ENCODE results near the gene AFDN. TPM values are rescaled to one million over a fixed set of nuclear protein-coding genes. Genes with fewer than 3 reads are reported as not detected.

AFDN gene
- total RNA-seq, 4 donors from 2014 or later: 148 to 371 (median 204) TPM

DNA sequence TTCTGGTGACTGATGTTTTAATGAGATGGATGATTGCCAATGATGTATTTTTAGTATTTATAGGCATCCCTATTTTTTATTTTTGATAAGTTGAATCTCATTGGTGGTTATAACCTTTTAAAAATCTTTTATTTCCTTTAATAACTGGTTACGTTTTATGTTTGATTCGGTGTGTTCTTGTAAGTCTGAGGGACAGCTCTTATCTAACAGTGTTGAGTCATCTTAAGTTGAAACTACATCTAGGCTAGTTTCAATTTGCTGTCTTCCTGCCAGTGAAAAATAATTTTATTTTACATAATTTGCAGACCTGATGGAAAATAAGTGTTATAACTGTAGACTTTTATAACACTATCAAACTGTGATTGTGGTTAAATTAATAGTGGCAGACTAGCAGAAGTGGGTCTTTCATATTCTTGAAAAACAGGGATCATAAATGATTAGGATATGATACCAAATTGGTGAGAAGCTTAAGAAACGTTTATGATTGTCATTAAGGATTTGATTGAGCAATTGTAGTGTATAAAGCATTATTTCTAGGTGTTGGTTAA is 4.6 kb downstream of the AFDN start:
- in situ Hi-C loops (cut with MboI; ENCODE audit: low pct_ligation_motif_present in 1 of 4, low pct_unique_long_range_greater_than_20kb in 1 of 4, low sequenced_read_pairs in 3 of 4): no loop called here
- peaks cover 11 to 52% (median 13%) of the 10 kb centered on the region in 4 donors for H3K4me1 ChIP-seq
- 38 to 54% methylated on average over 3 of the region's 3 CpGs for WGBS, 2 donors (ENCODE audit: low coverage in 1 of 2)

GRCh38 chr6:167832497-167833395 is 6.0 kb downstream of the AFDN start:
- TF ChIP-seq POLR2AphosphoS5 (IDR thresholded peaks at IDR 0.05) (no peak), CTCF (IDR thresholded peaks at IDR 0.05) (no peak), EP300 (IDR thresholded peaks at IDR 0.05; ENCODE audit: low read depth) (no peak), POLR2A (IDR thresholded peaks at IDR 0.05) (no peak)
- Histone ChIP-seq H3K27ac (peak overlapping the region; percentile 3 to 50 (median 18)), H3K4me3 (no peak overlapping the region), H3K9me3 (no peaks in the 10 kb centered on the region), H3K4me1 (peaks cover 11 to 52% (median 13%) of the 10 kb centered on the region in 4 donors), H3K36me3 (no peaks in the 10 kb centered on the region), H3K27me3 (no peaks in the 10 kb centered on the region)
- WGBS, 2 donors (ENCODE audit: low coverage in 1 of 2): 22 to 32% methylated on average over 3 to 4 of the region's 4 CpGs
- in situ Hi-C loops (cut with MboI; ENCODE audit: low pct_ligation_motif_present in 1 of 4, low pct_unique_long_range_greater_than_20kb in 1 of 4, low sequenced_read_pairs in 3 of 4) (no loop called here), intact Hi-C loops (cut with DNase I; ENCODE audit: low total_unique reads) (no loop called here)
- DNase-seq: no peak

More for the DNA sequence above, 4.6 kb downstream of the AFDN start:
- DNase-seq: no peak
- Histone ChIP-seq H3K27ac (no peak overlapping the region), H3K27me3 (no peaks in the 10 kb centered on the region), H3K9me3 (no peaks in the 10 kb centered on the region), H3K36me3 (no peaks in the 10 kb centered on the region), H3K4me3 (no peak overlapping the region)
- intact Hi-C loops (cut with DNase I; ENCODE audit: low total_unique reads): no loop called here
- TF ChIP-seq EP300 (IDR thresholded peaks at IDR 0.05; ENCODE audit: low read depth) (no peak), POLR2AphosphoS5 (IDR thresholded peaks at IDR 0.05) (no peak)

GRCh38 chr6:167833396-167833763 is 6.7 kb downstream of the AFDN start:
- peak overlapping the region; percentile 3 to 50 (median 18) for H3K27ac ChIP-seq
- H3K4me3 ChIP-seq: no peak overlapping the region
- no peaks in the 10 kb centered on the region for H3K27me3 ChIP-seq
- TF ChIP-seq EP300 (IDR thresholded peaks at IDR 0.05; ENCODE audit: low read depth): no peak
- no peak for TF ChIP-seq POLR2AphosphoS5 (IDR thresholded peaks at IDR 0.05)
- no peak for TF ChIP-seq POLR2A (IDR thresholded peaks at IDR 0.05)
- no peak for TF ChIP-seq CTCF (IDR thresholded peaks at IDR 0.05)
- no peaks in the 10 kb centered on the region for H3K36me3 ChIP-seq
- 59 to 61% methylated on average over 2 of the region's 2 CpGs for WGBS, 2 donors (ENCODE audit: low coverage in 1 of 2)
- intact Hi-C loops (cut with DNase I; ENCODE audit: low total_unique reads) (no loop called here), in situ Hi-C loops (cut with MboI; ENCODE audit: low pct_ligation_motif_present in 1 of 4, low pct_unique_long_range_greater_than_20kb in 1 of 4, low sequenced_read_pairs in 3 of 4) (no loop called here)
- H3K9me3 ChIP-seq: no peaks in the 10 kb centered on the region
- DNase-seq: no peak
- peaks cover 8 to 50% (median 15%) of the 10 kb centered on the region in 4 donors for H3K4me1 ChIP-seq

GRCh38 chr6:167835260-167835659 is 8.5 kb downstream of the AFDN start:
- intact Hi-C loops (cut with DNase I; ENCODE audit: low total_unique reads): no loop called here
- Histone ChIP-seq H3K27me3 (no peaks in the 10 kb centered on the region), H3K4me3 (no peak overlapping the region), H3K36me3 (no peaks in the 10 kb centered on the region), H3K4me1 (peaks cover 8 to 48% (median 18%) of the 10 kb centered on the region in 4 donors), H3K27ac (no peak overlapping the region), H3K9me3 (no peaks in the 10 kb centered on the region)
- no peak for TF ChIP-seq POLR2A (IDR thresholded peaks at IDR 0.05)
- no peak for TF ChIP-seq POLR2AphosphoS5 (IDR thresholded peaks at IDR 0.05)
- no peak for TF ChIP-seq EP300 (IDR thresholded peaks at IDR 0.05; ENCODE audit: low read depth)
- TF ChIP-seq CTCF (IDR thresholded peaks at IDR 0.05): no peak
- DNase-seq: no peak
- WGBS, 2 donors (ENCODE audit: low coverage in 1 of 2): 84 to 88% methylated on average over 3 of the region's 3 CpGs
- in situ Hi-C loops (cut with MboI; ENCODE audit: low pct_ligation_motif_present in 1 of 4, low pct_unique_long_range_greater_than_20kb in 1 of 4, low sequenced_read_pairs in 3 of 4): no loop called here
